Measurements from ENCODE around the gene CCDC188. TPM values are rescaled to one million over a fixed set of nuclear protein-coding genes. Genes with fewer than 3 reads are reported as not detected.

Gene CCDC188
- total RNA-seq, 2 experiments from 2014 or later = not detected

Small RNA genes within 50 kb of the gene (microRNA-seq; reads per million reads assigned to microRNA genes)
- not detected for gene MIR6816 (ENCODE audit: borderline replicate concordance)

Small RNA genes within 50 kb of the gene (small RNA-seq; reads per million reads assigned to genes)
- gene MIR6816 = not detected
- gene RF00599 = not detected

Other genes starting within 250 kb of the CCDC188 start
- 102 and 112 TPM in 2 replicates for gene COMT, start 209.3 kb downstream of the CCDC188 start, total RNA-seq (2014; rRNA removed; shearing (Covaris generic))
- 89.5 and 90.8 TPM in 2 replicates for gene COMT, start 209.3 kb downstream of the CCDC188 start, total RNA-seq (2022)
- gene TXNRD2, start 209.2 kb downstream of the CCDC188 start, total RNA-seq (2014; rRNA removed; shearing (Covaris generic)) = 24.1 and 28.9 TPM in 2 replicates
- 23.5 and 24.7 TPM in 2 replicates for gene TXNRD2, start 209.2 kb downstream of the CCDC188 start, total RNA-seq (2022)
- gene ARVCF, start 134.2 kb downstream of the CCDC188 start, total RNA-seq (2014; rRNA removed; shearing (Covaris generic)) = 1.8 and 2.9 TPM in 2 replicates
- gene ARVCF, start 134.2 kb downstream of the CCDC188 start, total RNA-seq (2022) = 3.8 and 3.9 TPM in 2 replicates
- gene TANGO2, start 129.9 kb downstream of the CCDC188 start, total RNA-seq (2014; rRNA removed; shearing (Covaris generic)) = 12.3 and 18.3 TPM in 2 replicates
- gene TANGO2, start 129.9 kb downstream of the CCDC188 start, total RNA-seq (2022) = 23.3 and 25.0 TPM in 2 replicates
- gene DGCR8, start 70.8 kb downstream of the CCDC188 start, total RNA-seq (2014; rRNA removed; shearing (Covaris generic)) = 49.5 and 53.4 TPM in 2 replicates
- gene DGCR8, start 70.8 kb downstream of the CCDC188 start, total RNA-seq (2022) = 68.2 and 75.6 TPM in 2 replicates
- gene RANBP1, start 35.0 kb downstream of the CCDC188 start, total RNA-seq (2014; rRNA removed; shearing (Covaris generic)) = 570 and 652 TPM in 2 replicates
- 398 and 406 TPM in 2 replicates for gene RANBP1, start 35.0 kb downstream of the CCDC188 start, total RNA-seq (2022)
- 118 and 126 TPM in 2 replicates for gene TRMT2A, start 33.8 kb downstream of the CCDC188 start, total RNA-seq (2014; rRNA removed; shearing (Covaris generic))
- gene TRMT2A, start 33.8 kb downstream of the CCDC188 start, total RNA-seq (2022) = 97.5 and 104 TPM in 2 replicates
- gene ZDHHC8, start 19.3 kb downstream of the CCDC188 start, total RNA-seq (2014; rRNA removed; shearing (Covaris generic)) = 1.8 and 2.3 TPM in 2 replicates
- gene ZDHHC8, start 19.3 kb downstream of the CCDC188 start, total RNA-seq (2022) = 9.6 and 16.7 TPM in 2 replicates
- gene RTN4R, start 117.3 kb upstream of the CCDC188 start, total RNA-seq (2014; rRNA removed; shearing (Covaris generic)) = not detected in 2 replicates
- not detected in 2 replicates for gene RTN4R, start 117.3 kb upstream of the CCDC188 start, total RNA-seq (2022)
- 36.0 and 37.8 TPM in 2 replicates for gene DGCR6L, start 169.0 kb upstream of the CCDC188 start, total RNA-seq (2014; rRNA removed; shearing (Covaris generic))
- 18.9 and 22.5 TPM in 2 replicates for gene DGCR6L, start 169.0 kb upstream of the CCDC188 start, total RNA-seq (2022)
- not detected in 2 replicates for gene ZNF74, start 243.1 kb upstream of the CCDC188 start, total RNA-seq (2014; rRNA removed; shearing (Covaris generic))
- not detected in 2 replicates for gene ZNF74, start 243.1 kb upstream of the CCDC188 start, total RNA-seq (2022)

All from OCI-LY7 (cell line).